Middle frontal gyrus (tissue), 1 donor: Measurements from ENCODE around the gene F9.
"Not testable (repeated sequence)": the region's sequence is repeated elsewhere in the genome, so short reads cannot be mapped to it uniquely, and the experiment has no call there.

Experiments
- DNase-seq: peaks from one replicate; pipeline ENCODE4 v3.0.0-alpha.2; 2015; ENCODE audit warnings: low spot score; ENCODE audit errors: extremely low spot score

Gene F9

DNA sequence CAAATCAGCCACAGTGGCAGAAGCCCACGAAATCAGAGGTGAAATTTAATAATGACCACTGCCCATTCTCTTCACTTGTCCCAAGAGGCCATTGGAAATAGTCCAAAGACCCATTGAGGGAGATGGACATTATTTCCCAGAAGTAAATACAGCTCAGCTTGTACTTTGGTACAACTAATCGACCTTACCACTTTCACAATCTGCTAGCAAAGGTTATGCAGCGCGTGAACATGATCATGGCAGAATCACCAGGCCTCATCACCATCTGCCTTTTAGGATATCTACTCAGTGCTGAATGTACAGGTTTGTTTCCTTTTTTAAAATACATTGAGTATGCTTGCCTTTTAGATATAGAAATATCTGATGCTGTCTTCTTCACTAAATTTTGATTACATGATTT is at the start of gene F9:
Gene F9, plus strand, starts transcription at position 190 of the 400 bp plus-strand sequence. Its CDS starts 26 bp downstream, at position 216.
- no peak for DNase-seq

- no peak for DNase-seq
Observed at GRCh38 chrX:139483699-139484098, 46.8 kb upstream of the F9 start.

- DNase-seq, result no peak
Observed at GRCh38 chrX:139484591-139484990, 45.9 kb upstream of the F9 start.

DNA sequence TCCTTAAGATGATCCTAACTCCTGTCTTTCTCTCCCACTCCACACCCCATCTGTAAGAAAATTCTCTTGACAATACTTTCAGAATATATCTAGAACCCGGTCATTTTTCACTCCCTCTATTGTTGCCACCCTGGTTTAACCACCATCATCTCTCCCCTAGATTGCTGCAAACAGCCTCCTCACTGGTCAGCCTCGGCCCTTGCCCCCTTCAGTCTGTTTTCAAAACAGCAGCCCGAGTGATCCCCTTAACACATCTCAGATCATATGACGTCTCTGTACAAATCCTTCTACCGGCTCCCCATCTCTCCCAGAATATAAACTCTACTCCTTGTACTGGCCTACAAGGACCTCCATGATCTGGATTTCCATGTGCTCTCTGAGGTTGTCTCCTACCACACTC is 35.2 kb upstream of the F9 start:
- DNase-seq, result no peak

DNA sequence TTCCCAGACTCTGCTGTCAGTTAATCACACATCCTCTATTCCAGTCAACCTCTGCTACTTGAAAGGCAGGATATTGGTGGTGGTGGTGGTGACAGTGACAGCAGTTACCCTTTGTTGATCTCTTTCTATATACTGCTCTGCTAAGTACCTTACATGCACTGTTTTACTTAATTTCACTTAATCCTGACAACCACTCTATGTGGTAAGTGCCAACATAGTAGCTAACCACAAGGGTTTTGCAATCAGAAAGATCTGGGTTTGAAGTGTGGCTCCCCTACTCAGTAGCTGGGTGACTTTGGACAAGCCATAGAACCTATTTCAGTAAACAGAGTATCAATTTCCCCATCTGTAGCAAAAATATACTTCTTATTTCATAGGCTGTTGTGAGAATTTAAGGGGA is 24.2 kb upstream of the F9 start:
- no peak for DNase-seq

GRCh38 chrX:139508099-139508498 is 22.4 kb upstream of the F9 start:
- no peak for DNase-seq

DNA sequence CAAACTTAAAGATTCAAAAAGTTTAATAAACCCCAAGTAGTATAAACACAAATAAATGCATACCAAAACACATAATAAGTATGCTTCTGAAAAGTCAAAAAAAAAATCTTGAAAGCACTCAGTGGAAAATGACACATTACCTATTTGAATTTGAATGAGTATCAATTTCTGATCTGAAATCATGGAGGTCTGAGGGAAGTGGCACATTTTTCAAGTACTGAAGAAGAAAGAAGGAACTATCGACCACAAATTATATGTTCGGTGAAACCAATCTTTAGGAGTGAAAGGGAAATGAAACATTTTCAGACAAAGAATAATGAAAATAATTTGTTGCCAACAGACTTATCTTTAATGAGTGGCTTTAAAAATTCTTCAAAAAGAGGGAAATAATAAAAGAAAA is 12.1 kb upstream of the F9 start:
- DNase-seq, result no peak

- not testable (repeated sequence) for DNase-seq
Observed at GRCh38 chrX:139528829-139529228, 1.7 kb upstream of the F9 start.

- DNase-seq, result no peak
Observed at GRCh38 chrX:139532834-139533233, 2.3 kb downstream of the F9 start.

DNA sequence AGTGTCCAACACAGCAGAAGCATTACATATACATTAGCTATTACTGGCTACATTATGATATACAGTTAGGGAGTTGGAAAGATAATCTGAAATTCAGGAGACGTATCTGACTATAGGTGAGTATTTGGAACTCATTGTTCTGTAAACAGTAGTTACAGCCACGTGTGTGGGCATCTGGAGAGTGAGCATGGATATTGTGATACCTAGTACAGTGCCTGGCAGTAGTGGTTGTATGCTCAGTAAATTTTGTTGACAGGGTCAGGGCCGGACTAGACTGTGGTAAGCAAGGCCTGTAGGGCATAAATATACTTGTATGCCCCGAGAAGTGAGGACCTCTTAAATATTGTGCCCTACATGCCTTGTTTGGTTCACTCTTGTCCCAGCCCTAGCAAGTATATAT is 2.9 kb downstream of the F9 start:
- DNase-seq, result no peak

- DNase-seq, result no peak
Observed at GRCh38 chrX:139538907-139539790, 8.6 kb downstream of the F9 start.

DNA sequence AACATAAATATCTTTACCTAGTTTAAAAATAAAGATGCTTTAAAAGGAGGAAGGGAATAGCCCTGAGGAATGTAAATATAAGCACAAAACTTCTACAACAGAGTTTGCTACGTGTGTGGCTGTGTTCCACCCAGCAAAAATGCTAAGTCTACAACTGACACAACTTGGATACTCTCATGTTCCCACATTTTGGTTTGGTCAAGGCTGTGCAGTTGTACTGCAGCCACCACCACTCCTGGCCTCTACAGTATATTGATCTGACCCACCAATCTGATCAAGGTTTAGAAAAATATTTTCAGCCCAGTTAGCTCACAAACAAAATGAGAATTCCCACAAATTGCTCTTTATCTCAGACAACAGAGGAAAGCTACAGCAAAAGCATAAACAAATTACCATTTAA is 12.1 kb downstream of the F9 start:
- no peak for DNase-seq

- no peak for DNase-seq
Observed at GRCh38 chrX:139543920-139544319, 13.4 kb downstream of the F9 start.

GRCh38 chrX:139544591-139544990 is 14.1 kb downstream of the F9 start:
- no peak for DNase-seq

GRCh38 chrX:139554376-139554775 is 23.8 kb downstream of the F9 start:
- DNase-seq, result no peak

- no peak for DNase-seq
Observed at GRCh38 chrX:139554991-139555675, 24.6 kb downstream of the F9 start.

DNA sequence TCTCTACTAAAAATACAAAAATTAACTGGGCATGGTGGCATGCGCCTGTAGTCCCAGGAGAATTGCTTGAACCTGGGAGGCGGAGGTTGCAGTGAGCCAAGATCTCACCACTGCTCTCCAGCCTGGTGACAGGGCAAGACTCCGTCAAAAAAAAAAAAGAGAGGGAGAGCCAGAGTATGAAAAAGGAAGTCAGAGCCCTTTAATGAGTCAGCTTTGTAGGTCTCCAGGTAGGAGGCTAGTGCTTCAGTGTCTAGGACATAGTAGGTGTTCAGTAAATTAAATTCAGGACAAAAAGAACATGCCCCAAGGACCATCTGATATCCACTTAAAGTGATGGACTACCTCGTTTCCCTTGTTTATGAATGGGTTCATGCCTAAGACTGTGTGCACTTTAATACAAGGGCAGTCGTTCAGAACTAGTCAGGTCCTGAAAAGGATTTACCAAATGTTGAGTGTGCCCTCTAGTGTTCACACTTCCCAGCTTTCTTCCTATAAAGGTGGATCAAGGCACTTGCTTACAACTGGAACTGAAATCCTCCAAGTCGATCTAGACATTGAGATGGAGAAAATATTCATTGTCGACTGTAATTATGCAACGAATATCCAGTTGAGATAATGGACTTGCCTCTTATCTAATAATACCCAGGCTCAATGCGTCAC is 29.0 kb downstream of the F9 start:
- DNase-seq, result peak; percentile 24

- no peak for DNase-seq
Observed at GRCh38 chrX:139560221-139560620, 29.7 kb downstream of the F9 start.

- DNase-seq, result no peak
Observed at GRCh38 chrX:139563251-139563650, 32.7 kb downstream of the F9 start.

DNA sequence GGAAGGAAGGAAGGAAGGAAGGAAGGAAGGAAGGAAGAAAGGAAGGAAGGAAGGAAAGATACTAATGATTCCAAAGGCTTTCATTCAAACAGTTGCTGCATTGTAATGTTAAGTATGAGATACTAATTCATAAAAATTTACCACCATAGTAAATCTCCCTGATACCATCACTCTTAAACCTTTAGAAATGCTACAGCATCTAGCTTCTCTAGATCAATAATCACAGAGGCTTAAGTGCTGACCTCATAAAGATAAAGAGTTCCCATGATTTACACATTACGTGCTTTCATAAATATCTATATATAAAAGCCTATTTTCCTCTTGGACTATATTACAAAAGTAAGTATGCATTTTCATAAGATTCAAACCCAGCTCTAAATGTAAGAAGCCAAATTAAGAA is 36.4 kb downstream of the F9 start:
- no peak for DNase-seq

DNA sequence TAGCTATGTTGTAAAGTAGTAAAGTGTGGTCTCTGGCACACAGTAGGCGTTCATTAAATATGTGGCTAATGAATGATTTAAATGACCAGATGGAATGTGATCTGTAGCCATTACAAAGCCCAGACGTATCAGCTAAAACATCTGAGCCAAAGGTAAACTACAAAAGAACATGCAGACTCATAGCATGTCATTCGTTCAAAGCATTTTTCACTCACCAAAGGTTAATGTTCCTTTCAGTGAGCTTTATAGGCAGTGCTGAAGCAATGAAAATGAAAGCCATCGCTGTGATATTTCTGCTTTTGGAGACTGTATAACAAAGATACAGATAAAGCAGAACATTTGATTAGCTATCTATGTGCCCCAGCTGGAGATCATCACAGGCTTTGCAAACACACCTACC is 50.5 kb downstream of the F9 start:
- DNase-seq, result no peak

DNA sequence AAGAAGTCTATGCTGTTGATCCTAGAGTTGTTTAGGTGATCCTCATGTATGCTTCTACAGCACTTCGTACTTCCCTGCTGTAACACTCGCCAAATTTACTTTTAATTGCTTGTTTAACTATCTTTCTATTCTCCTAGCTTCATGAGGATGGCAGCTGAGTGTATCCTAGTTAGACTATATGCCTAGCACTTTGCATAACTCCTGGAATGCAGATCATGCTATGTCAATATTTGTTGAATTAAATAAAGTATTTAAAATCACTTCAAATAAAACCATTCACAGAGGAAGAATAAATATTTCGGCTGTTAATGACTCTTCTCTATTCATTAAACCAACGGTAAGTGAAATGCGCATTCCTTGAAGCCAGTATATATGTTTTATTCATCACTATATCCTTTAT is 55.1 kb downstream of the F9 start:
- no peak for DNase-seq
